ENCODE data around the gene WSCD2. TPM values are rescaled to one million over a fixed set of nuclear protein-coding genes. Genes with fewer than 3 reads are reported as not detected.

The WSCD2 gene
- total RNA-seq, 1 experiment from 2014 or later = not detected

GRCh38 chr12:108116699-108117098, 12.4 kb upstream of the WSCD2 start:
- intact Hi-C loops (cut with micrococcal nuclease) = no loop called here
- no peak for TF ChIP-seq CTCF (IDR thresholded peaks at IDR 0.05; ENCODE audit: unreplicated experiment)
- CTCF ChIA-PET = interaction anchor here (0.6 kb wide), 1 partner anchor 22 kb away, joined by 3 read pairs; no protein-coding TSS in a partner anchor
- no peaks in the 10 kb centered on the region for H3K27me3 Mint-ChIP-seq (ENCODE audit: insufficient read depth, unreplicated experiment)
- no TSS peak for BruUV-seq (replicated peaks)
- H3K27ac Mint-ChIP-seq (ENCODE audit: low read depth, unreplicated experiment) = no peak overlapping the region
- peaks cover 15% of the 10 kb centered on the region for H3K9me3 Mint-ChIP-seq (ENCODE audit: unreplicated experiment)
- H3K4me1 Mint-ChIP-seq (ENCODE audit: insufficient read depth, unreplicated experiment) = no peaks in the 10 kb centered on the region
- H3K4me3 Mint-ChIP-seq (ENCODE audit: unreplicated experiment) = no peak overlapping the region
- POLR2A ChIA-PET = no interaction called here
- H3K36me3 Mint-ChIP-seq (ENCODE audit: insufficient read depth, unreplicated experiment) = no peaks in the 10 kb centered on the region
- no peak for DNase-seq (ENCODE audit: unreplicated experiment)

DNA sequence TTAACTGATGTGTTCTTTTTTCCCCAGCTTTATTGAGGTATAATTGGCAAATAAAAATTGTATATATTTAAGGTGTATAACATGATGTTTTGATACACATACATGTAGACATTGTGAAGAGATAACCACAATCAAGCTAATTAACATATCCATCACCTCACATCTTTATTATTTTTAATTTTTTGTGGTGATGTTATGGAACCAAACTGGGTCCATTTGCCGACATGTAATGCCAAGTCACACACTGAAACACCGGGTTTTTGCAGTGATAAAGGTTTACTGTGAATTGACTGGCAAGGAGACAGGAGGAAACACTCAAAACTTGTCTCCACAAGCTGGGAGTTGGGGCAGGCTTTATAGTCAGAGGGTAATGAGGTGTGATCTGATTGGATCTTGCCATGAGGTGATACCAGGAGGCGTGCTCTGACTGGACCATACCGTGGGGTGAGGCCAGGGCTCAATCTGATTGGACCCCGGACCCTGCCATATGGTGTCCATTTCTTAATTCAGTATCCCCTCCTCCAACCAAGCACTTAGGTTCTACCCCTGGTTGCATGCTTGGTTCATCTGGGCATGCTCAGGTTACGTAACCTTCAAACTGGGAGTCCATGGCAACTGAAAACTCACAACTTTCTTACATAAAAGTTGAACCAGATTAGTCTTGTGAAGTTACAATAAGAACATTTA, 11.8 kb upstream of the WSCD2 start:
- POLR2A ChIA-PET = no interaction called here
- CTCF ChIA-PET = no interaction called here
- Mint-ChIP-seq H3K4me3 (ENCODE audit: unreplicated experiment) (no peak overlapping the region), H3K27ac (ENCODE audit: low read depth, unreplicated experiment) (no peak overlapping the region), H3K9me3 (ENCODE audit: unreplicated experiment) (peaks cover 15% of the 10 kb centered on the region), H3K36me3 (ENCODE audit: insufficient read depth, unreplicated experiment) (no peaks in the 10 kb centered on the region), H3K27me3 (ENCODE audit: insufficient read depth, unreplicated experiment) (no peaks in the 10 kb centered on the region), H3K4me1 (ENCODE audit: insufficient read depth, unreplicated experiment) (no peaks in the 10 kb centered on the region)
- peak; percentile 29 for DNase-seq (ENCODE audit: unreplicated experiment)
- BruUV-seq (replicated peaks) = no TSS peak
- TF ChIP-seq CTCF (IDR thresholded peaks at IDR 0.05; ENCODE audit: unreplicated experiment) = no peak
- intact Hi-C loops (cut with micrococcal nuclease) = no loop called here

DNA sequence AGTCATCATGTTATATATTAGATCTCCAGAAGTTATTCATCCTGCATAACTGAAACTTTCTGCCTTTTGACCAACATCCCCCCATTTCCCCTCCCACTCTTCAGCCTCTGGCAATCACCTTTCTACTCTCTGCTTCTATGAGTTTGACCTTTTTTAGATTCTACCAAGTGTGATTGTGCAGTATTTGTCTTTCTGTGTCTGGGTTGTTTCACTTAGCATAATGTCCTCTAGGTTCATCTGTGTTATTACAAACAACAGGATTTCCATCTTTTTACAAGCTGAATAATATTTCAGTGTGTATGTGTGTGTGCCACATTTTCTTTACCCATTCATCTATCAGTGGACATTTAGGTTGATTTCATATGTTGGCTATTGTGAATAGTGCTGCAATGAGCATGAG, 11.2 kb upstream of the WSCD2 start:
- intact Hi-C loops (cut with micrococcal nuclease) = no loop called here
- no peak overlapping the region for H3K4me3 Mint-ChIP-seq (ENCODE audit: unreplicated experiment)
- H3K9me3 Mint-ChIP-seq (ENCODE audit: unreplicated experiment) = peaks cover 15% of the 10 kb centered on the region
- no peak overlapping the region for H3K27ac Mint-ChIP-seq (ENCODE audit: low read depth, unreplicated experiment)
- POLR2A ChIA-PET = no interaction called here
- H3K36me3 Mint-ChIP-seq (ENCODE audit: insufficient read depth, unreplicated experiment) = no peaks in the 10 kb centered on the region
- BruUV-seq (replicated peaks) = no TSS peak
- no peak for DNase-seq (ENCODE audit: unreplicated experiment)
- H3K27me3 Mint-ChIP-seq (ENCODE audit: insufficient read depth, unreplicated experiment) = no peaks in the 10 kb centered on the region
- CTCF ChIA-PET = no interaction called here
- no peaks in the 10 kb centered on the region for H3K4me1 Mint-ChIP-seq (ENCODE audit: insufficient read depth, unreplicated experiment)
- no peak for TF ChIP-seq CTCF (IDR thresholded peaks at IDR 0.05; ENCODE audit: unreplicated experiment)

DNA sequence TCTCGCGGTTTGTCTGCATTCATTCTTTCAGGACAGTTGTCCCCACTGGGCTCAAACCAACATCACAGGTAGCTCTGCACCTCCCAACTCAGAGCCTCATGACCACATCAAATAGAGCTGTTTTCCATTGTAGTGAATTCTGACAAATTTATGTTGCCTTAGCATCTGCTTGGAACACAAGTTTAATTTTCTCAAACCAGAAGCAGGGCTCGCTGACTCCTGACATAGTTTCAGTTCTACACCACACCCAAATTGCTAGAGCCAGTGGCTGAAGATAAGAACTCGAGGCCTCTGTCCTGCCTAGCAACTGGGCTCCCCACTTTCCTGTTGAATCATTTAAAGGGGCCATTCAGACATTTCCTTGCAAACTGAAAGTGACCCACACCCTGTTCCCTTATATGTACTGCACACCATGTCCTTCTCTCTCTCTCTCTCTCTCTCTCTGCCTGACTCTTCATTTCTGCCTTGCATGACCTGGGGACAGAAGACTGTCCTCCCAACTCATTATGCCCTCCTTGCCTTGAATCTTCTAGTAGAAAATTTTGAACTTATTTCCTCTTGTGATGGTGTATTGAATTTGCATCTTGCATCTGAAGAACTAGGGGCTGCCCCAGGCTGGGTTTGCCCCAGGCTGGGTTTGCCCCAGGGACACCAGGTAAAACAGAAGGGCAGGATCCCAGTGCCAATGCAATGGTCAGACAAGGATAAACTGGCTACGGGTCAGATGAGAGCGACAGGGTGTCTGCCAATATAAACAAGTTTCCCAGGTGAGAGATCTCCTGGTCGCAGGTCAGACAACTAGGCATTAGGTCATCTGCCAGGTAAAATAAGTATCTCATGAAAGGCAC, 9.7 kb upstream of the WSCD2 start:
- CTCF ChIA-PET = interaction anchor here (0.6 kb wide), 1 partner anchor 146 kb away, joined by 3 read pairs; no protein-coding TSS in a partner anchor
- Mint-ChIP-seq H3K9me3 (ENCODE audit: unreplicated experiment) (peaks cover 15% of the 10 kb centered on the region), H3K27me3 (ENCODE audit: insufficient read depth, unreplicated experiment) (no peaks in the 10 kb centered on the region), H3K36me3 (ENCODE audit: insufficient read depth, unreplicated experiment) (no peaks in the 10 kb centered on the region), H3K27ac (ENCODE audit: low read depth, unreplicated experiment) (no peak overlapping the region), H3K4me1 (ENCODE audit: insufficient read depth, unreplicated experiment) (no peaks in the 10 kb centered on the region), H3K4me3 (ENCODE audit: unreplicated experiment) (no peak overlapping the region)
- no TSS peak for BruUV-seq (replicated peaks)
- intact Hi-C loops (cut with micrococcal nuclease) = no loop called here
- POLR2A ChIA-PET = no interaction called here
- no peak for DNase-seq (ENCODE audit: unreplicated experiment)
- no peak for TF ChIP-seq CTCF (IDR thresholded peaks at IDR 0.05; ENCODE audit: unreplicated experiment)

Measured in MCF 10A (cell line).